HT-29 (cell line): Measurements from ENCODE around the gene KDF1. TPM values are rescaled to one million over a fixed set of nuclear protein-coding genes. Genes with fewer than 3 reads are reported as not detected.
"Not testable (repeated sequence)": the region's sequence is repeated elsewhere in the genome, so short reads cannot be mapped to it uniquely, and the experiment has no call there.

ENCODE experiments used
- DNase-seq: peaks from one replicate; pipeline ENCODE4 v3.0.0-alpha.2; 2015; ENCODE audit warnings: low spot score
- total RNA-seq: library from RNA; depleted of rRNA; stranded (reverse); fragments of >200 nt; shearing (Covaris generic); gene quantifications from 2 replicates; pipeline ENCODE4 v1.2.3, GENCODE V29; 2014

KDF1 gene
- total RNA-seq, 1 experiment from 2014 or later = 48.7 TPM

DNA sequence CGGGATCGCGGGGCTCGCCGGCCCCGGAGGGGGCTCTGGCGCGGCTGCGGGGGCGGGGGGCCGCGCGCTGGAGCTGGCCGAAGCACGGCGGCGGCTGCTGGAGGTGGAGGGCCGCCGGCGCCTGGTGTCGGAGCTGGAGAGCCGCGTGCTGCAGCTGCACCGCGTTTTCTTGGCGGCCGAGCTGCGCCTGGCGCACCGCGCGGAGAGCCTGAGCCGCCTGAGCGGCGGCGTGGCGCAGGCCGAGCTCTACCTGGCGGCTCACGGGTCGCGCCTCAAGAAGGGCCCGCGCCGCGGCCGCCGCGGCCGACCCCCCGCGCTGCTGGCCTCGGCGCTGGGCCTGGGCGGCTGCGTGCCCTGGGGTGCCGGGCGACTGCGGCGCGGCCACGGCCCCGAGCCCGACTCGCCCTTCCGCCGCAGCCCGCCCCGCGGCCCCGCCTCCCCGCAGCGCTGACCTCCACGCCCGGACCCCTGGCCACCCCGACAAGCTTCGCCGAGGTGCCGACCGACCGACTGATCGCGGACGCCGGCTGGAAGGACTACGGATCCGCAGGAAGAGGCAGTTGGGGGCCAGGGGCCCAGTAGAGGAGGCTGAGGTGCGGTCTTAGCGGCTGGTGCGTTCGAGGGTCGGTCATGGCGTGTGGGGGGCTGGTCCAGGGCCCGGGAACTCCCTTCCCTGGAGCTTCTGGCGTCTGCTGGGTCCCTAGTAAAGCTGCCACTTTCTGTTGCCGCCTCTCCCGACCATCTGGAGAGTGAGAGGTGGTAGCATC lies 33.9 kb upstream of the KDF1 start:
- no peak for DNase-seq

DNA sequence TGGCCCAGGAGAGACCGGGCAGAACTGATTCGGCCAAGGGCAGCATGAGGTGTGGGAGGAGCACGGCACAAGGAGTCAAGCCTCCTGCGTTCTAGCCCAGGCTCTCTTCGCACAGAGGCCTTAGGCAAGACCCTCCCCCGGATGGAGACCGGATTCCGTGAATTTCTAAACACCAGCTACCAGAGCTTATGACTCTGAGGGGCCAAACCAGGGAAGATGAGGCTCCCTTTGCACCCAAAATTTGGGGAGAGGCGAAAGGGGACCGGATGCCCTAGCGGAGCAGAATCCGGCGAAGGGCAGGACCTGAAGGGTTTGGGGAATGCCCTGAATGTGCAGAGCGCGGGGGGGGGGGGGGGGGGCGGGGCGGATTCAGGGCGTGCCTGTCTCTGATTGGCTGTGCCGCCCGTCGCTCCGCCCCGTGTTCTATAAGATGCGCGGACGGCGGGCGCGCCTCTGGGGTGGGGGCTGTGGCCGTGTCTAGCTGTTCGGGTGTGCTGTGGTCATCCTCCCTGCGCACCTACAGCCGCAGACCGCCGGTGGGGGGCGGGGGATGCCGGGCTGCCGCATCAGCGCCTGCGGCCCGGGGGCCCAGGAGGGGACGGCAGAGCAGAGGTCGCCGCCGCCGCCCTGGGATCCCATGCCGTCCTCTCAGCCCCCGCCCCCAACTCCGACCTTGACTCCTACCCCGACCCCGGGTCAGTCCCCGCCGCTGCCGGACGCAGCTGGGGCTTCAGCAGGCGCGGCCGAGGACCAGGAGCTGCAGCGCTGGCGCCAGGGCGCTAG lies 33.2 kb upstream of the KDF1 start, which contains the start of gene TRNP1:
Gene TRNP1, plus strand, starts transcription at position 456 of the 783 bp plus-strand sequence. Its CDS starts 95 bp downstream, at position 551.
- DNase-seq = peak; percentile 91

DNA sequence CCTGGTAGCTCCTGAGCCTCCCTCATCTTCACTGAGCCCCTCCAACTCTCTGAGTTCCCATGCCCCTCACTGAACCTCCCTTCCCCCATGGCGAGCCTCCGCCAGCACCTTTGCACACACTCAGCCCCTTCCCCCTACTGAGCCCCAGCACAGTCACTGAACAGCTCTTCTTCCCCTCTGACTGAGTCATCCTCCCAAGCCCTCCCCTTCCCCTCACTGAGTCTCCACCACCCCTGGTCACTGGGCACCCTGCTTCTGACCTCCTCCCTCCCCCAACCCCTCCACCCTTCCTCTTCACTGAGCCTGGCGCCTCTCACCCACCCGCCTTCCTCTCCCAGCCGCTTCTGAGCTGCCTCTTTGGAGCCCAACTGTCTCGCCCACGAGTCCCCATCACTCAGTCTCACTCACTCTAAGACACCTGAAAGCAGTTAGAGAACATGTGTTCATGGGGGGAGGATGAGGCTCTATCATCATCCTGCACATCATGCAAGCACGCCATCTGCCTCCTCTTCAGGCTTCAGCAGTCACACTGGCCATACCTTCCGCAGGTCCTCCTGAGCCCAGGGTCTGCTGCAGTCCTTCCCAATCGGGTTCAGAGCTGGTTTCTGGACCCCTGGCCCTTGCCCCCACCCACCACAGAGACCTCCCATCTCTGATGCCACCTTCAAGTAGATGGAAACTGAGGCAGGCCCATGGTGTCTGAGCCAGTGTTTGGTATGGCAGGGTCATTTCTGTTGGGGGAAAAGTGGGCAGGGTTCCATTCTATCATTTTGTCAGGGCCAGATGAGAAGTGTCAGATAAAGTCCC lies 31.2 kb upstream of the KDF1 start:
- DNase-seq = peak; percentile 76

DNA sequence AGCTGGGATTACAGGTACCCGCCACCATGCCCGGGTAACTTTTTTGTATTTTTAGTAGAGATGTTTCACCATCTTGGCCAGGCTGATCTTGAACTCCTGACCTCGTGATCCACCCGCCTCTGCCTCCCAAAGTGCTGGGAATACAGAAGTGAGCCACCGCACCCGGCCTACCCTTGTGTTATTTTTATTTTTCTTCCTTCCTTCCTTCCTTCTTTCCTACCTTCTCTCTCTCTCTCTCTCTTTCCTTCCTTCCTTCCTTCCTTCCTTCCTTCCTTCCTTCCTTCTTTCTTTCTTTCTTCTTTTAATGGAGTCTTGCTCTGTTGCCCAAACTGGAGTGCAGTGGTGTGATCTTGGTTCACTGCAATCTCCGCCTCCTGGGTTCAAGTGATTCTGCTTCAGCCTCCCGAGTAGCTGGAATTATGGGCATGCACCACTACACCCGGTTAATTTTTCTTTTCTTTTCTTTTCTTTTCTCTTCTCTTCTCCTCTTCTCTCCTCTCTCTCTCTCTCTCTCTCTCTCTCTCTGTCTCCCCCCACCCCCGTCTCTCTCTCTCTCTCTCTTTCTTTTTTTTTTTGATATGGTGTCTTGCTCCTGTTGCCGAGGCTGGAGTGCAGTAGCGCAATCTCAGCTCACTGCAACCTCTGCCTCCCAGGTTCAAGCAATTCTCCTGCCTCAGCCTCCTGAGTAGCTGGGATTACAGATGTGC lies 29.3 kb upstream of the KDF1 start:
- DNase-seq = not testable (repeated sequence)

DNA sequence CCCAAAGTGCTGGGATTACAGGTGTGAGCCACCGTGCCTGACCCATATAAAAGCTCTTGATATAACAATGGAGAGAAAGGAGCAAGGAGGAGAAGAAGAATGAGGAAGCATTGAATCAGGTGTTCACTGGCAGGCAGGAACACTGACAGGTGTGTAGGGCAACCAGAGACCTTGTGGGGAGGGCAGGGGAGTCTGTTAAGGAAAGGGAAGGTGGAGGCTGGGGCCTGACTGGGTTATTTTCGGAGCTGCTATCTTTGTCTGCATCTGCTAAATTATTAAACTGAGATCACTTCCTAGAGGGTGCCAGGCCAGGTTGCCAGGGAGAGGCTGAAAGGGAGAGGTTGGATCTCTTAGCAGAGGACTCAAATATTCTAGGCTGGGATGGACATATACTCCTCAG lies 26.4 kb upstream of the KDF1 start:
- DNase-seq = peak; percentile 73

DNA sequence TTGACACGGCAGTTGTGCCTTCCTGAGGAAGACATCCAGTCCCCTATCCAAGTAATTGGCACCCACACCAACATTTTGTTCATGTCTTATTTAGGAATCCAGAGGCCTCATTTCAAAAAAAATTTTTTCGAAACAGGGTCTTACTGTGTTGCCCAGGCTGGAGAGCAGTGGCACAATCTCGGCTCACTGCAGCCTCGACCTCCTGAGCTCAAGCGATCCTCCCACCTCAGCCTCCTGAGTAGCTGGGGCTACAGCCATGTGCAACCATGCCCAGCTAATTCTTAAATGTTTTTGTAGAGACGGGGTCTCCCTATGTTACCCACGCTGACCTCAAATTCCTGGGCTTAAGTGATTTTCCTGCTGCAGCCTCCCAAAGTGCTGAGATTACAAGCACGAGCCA lies 24.0 kb upstream of the KDF1 start:
- DNase-seq = no peak

DNA sequence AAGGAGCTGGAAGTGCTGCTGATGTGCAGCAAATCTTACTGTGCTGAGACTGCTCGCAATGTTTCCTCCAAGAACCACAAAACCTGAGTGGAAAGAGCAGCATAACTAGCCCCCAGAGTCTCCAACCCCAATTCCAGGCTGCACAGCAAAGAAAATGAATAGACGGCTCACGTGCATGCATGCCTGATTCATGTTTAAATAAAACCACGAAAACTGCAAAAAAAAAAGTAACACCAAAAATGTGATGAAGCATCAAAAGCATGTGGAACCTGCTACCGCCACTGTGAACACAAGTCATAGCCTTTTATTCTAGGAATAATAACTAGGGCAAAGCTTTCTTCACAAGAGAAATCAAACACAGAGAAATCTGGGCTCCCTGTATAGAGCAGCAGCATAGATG lies 23.6 kb upstream of the KDF1 start:
- DNase-seq = no peak

DNA sequence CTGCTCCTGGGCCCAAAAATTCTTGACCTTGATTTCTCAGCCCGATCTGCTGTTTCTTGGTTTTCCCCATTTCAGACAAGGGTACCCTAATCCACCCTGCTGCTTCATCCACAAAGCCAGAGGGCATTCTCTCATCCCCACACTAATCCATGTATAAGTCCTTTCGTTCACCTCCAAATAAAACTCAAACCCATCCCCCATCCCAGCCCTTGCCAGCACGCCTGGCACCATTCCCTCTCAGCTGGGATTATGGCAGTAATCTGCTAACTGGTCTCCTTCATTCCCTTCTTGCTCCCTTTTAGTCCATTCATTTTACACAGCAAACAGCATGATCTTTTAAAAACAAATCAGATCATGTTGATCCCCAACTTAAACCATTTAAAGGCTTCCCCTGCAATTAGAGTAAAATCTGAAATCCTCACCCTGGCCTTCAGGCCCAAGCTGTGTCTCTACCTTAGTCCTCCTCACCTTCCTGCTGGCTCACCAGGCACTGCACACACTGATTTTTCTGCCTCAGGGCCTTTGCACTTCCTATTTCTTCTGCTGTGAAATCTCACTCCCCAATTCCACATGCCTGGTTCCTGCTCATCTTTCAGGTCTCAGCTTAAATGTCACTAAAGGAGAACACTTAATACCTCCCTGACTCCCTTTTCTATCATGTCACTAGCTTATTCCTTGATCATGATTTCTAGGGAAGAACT lies 21.0 kb upstream of the KDF1 start:
- DNase-seq = no peak

DNA sequence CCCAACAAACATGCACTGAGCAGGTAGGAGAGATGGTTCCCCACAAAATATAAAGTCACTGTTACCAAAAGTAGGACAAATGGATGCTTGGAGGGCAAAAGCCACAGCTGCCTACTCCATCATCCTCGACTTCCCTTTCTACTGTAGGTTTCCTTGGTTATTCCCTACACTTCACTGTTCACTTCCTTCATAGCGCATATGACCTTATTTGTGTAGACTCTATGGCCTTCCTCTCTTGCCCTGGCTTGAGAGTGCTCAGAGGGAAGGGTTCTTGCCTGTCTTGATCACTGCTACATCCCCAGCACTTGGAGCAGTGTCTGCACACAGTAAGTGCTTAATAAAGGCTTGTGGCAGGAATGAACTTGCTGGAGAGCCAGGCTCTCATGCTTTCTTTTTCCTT lies 18.6 kb upstream of the KDF1 start:
- no peak for DNase-seq

DNA sequence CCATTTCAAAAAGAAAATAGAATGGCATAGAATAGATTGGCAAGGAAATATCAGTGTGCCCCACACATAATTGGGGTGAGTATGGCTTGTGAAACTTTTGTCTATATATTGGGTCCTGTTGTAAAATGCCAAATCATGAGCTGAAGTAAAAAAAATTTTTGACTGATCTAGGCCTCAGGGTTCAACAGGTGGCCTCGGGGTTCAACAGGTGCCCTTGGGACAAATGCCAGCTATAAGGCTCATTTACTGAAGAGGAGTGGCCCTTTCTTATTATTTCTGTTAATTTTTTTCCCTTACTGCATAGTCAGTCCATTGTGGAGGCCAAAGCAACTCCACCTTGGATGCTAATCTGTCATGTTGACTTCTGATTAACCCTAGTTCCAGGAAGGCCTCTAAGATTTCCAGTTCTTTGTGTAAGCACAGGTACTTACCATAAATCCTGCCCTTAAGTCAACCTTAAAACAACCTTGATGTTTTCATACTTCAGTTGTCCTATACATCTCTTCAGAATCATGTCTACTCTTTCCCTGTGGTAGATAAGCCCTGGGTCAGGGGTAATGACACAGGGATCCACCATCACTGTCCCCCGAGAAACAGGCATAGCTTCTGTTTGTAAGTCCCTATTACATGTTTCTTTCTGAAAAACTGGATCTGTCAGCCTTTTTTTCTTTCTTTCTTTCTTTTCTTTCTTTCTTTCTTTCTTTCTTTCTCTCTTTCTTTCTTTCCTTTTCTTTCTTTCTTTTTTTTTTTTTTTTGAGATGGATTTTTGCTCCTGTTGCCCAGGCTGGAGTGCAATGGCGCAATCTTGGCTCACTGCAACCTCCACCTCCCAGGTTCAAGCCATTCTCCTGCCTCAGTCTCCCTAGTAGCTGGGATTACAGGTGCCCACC lies 16.6 kb upstream of the KDF1 start:
- no peak for DNase-seq

DNA sequence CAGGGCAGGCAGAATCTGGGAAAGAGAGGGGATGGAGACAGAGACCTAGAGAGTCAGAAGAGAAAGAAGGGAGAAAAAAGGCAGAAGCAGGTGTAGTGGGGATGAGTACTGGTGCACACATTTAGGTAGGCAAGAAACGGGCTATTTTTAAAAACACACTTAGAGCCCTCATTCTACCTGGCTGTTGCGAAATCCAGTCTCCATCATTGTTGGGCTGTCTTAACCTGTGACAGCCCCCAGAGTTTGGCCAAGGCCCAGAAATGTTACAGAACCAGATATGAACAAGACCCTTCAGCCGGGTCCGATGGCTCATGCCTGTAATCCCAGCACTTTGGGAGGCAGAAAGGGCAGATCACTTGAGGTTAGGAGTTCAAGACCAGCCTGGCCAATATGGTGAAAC lies 12.6 kb upstream of the KDF1 start:
- no peak for DNase-seq

DNA sequence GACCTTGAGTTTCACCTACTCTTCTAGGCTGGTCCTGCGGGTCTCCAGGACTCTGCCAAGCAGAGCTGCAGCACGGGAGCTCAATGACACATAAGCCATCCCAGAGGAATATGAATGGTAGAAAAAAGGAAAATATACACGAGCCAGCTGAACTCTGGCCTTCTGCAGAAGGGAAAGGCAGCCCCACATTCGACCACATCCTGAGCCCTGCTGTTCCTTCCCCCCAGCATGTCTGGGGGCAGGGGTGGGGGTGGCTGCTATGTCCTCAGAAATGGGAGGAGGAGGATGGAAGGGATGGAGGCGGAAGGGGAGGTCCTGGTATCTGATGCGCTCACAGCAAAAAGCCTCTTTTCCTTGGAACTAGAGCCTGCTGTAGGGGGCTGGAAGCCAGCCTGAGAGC lies 12.1 kb upstream of the KDF1 start:
- no peak for DNase-seq

DNA sequence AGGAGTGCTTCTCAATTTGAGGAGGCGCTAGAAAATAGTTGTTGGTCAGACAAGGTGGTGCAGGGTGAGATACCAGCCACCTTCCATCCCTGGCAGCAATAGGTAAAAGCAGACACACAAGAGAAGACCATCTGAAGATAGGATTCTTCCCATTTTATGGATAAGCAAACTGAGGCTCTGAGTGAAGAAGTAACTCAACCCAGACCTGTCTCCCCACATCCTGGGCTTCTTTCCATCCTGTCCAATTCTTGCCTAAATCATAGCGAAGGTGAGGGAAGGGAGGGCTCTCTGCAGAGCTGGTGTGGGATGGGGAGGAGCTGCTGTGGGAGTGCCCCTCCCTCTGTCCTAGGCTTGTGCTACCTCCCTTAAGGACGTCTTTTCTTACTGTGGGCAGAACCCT lies 11.3 kb upstream of the KDF1 start:
- DNase-seq = no peak

DNA sequence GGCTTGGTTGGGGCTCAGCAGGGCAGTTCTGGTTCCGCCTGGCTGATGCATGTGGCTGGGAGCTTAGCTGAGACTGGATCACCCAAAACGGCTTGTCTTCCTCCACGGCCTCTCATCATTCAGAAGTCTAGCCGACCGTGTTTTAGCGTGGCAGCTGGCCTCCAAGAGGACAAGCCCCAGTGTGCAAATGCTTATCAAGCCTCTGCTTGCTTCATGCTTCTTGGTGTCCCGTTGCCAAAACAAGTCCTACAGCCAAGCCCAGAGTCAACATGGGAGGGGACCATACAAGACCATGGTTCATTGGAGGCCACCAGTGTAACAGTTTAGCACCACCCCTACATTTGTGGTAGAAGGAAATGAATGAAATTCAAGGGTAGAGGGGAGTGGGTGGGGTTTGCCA lies 10.5 kb upstream of the KDF1 start:
- DNase-seq = peak; percentile 75

DNA sequence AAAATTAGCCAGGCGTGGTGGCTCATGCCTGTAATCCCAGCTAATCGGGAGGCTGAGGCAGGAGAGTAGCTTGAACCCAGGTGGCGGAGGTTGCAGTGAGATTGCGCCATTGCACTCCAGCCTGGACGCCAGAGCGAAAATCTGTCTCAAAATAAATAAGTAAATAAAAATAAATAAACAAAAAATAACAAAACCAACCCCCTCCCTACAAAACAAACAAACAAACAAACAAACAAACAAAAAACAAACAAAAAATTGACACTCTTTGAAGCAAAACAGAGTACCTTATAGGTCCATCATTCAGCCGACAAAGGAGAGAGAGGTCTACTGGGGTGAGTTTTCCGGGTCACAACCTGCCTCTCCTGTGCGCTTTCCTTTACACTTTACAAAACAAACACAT lies 5.4 kb upstream of the KDF1 start:
- DNase-seq = no peak

DNA sequence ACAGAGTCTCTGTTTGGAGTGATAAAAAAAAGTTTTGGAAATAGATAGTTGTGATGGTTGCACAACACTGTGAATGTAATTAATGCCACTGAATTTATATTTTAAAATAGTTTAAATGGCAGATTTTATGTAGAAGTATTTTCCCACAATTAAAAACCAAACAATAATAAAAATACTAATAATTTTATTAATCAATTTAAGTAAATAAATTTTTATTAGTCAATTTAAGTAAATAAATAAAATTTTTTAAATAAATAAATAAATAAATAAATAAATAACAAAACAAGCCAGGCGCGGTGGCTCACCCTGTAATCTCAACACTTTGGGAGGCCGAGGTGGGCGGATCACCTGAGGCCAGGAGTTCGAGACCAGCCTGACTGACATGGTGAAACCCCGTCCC lies 4.9 kb upstream of the KDF1 start:
- DNase-seq = no peak

DNA sequence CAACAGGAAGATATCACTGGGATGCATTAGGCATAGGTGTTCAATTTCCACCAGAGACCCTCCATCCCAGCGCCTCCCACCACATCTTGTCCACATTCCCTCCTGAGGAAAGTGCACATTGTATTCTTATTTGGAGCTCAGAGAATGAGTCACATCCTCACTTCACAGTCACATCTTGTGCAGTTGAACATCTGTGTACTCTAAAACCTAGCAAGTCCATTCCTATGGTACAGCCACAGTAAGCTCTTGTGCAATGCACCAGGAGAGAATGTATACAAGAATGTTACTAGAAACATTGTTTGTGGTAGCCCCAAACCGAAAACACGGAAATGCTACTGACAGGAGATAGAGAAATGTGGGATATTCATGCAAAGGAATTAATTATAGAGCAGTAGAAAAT lies 1.6 kb upstream of the KDF1 start:
- no peak for DNase-seq

DNA sequence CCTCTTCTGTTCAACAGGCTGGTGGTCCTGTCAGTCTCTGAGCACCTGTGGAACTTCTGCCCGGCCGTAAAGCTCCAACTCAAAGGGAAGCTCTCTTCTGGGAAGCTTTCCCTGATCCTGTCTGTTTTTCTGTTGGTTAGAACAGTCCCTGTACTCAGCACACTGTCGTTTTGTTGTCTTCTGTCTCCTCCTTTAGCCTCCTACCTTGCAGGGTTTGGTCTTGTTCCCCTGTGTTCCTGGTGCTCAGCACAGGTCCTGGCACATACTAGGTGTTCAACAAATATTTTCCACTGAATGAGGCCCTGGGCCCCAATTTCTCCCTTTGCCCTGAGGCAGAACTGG lies 328 bp upstream of the KDF1 start:
- DNase-seq = no peak

DNA sequence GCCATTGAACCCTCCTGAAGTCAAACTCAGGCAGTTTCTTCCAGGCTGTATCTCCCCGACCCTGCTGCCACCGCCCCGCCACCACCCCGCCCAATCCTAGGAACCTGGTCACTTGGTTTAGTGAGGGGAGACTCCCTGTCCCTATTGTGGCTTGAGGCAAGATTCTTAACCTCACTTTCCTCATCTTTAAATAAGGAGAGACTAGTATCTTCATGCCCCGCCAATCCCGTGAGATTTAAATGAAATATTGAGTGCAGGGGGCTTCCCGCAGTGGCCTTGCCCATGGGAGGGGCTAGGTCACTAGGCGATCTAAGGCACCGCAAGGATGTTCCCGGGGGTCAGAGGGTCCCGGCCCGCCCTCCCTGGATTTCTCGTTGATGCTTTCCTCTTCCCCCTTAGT lies 998 bp downstream of the KDF1 start:
- DNase-seq = no peak

DNA sequence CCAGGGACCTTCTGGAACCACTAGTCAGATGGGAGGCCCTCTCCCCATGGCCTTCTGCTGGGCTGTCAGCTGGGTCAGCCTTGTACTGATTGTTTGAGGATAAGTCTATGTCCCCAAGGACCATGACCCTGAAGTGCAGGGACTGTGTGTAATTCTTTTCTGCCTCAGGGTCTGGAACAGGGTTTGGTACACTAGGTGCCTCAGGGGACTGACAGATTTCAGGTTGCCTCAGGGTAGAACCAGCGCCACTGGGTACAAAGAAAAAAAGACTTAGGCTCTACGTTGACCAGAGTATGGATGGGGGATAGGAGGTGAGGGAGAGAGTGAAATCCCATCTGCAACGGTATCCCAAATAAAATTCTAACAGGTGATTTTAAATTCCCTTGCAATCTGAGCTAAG lies 3.0 kb downstream of the KDF1 start:
- DNase-seq = no peak
